Measurements from ENCODE around the gene RPS15A.
"Not testable (repeated sequence)": the region's sequence is repeated elsewhere in the genome, so short reads cannot be mapped to it uniquely, and the experiment has no call there.

Gene RPS15A

DNA sequence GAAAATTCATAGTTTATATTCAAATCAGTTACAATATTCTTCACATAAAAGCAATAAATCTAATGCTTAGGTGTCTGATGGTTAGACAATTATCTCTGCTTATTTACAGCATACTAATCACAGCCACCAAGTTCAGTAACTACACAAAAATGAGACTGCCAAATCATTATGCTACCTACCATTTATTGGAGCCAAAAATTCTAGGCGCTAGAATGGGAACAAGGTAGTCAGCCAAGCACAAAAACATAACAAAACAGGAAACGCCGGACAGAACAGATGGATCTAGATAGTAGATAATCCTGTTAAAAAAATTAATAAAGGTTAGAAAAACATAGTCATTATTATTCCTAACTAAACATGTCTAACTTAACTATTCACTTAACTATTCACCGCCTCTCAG is 7.6 kb upstream of the RPS15A start:
- DNase-seq (ENCODE audit: low read depth, low spot score), result no peak

DNA sequence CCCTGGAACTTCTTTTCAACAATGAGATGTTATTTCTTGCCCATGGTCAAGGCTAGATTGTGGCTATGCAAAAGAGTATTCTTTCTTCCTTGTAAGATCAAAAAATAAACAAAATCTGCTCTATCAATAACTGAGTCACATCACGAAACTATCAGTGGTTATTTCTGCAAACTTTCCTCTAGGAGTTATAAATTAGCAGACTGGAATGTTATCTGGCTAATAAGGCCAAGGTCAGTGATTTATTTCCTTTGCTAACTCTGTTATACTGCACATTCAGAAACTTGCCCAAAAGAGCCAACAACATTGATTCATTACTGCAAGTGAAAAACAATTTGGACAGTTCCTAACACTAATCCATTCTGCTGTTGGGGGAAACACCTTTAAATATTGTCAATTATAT is 6.2 kb upstream of the RPS15A start:
- DNase-seq (ENCODE audit: low read depth, low spot score), result no peak

DNA sequence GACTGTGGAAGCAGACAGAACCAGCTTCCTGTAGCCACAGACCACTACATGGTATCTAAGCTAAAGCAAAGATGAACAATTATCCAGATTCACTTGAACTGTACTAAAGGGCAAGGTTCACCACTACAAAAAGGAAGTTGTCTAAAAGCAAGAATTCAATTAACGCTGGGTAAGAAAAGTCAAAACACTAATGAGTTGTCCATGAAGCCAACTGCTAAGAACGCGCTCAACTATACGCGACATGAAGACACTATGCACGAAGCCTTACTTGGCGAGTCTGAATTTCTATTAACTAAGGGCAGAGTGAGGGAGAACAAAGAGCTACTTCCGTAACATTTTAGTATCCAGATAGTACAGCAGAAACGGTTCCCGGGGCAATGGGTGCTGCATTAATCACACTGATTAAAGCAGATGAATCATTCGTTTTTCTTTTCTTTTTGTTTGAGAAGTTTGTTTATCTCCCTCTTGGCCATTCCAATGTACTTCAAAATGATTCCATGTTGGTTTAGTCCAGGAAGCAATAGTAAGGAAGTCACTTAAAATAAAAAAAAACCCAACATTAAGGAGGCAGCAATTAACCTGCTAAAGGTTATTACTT is 2.8 kb upstream of the RPS15A start:
- DNase-seq (ENCODE audit: low read depth, low spot score), result no peak

DNA sequence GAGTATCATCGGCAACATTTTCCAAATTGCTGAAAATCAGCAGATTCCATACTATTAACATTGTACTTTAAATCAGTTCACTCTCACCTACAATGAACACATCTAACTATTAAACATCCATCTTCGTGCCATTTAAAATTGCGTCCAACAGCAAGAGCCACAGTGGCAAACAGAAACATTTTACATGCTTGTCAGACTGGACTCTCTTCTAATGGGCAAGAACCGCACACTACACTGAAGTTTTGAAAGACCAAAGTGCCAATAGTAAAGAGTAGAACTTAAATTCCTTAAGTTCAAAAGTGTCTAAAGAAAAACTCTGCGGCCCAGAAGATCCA is 652 bp downstream of the RPS15A start:
- DNase-seq (ENCODE audit: low read depth, low spot score), result no peak

DNA sequence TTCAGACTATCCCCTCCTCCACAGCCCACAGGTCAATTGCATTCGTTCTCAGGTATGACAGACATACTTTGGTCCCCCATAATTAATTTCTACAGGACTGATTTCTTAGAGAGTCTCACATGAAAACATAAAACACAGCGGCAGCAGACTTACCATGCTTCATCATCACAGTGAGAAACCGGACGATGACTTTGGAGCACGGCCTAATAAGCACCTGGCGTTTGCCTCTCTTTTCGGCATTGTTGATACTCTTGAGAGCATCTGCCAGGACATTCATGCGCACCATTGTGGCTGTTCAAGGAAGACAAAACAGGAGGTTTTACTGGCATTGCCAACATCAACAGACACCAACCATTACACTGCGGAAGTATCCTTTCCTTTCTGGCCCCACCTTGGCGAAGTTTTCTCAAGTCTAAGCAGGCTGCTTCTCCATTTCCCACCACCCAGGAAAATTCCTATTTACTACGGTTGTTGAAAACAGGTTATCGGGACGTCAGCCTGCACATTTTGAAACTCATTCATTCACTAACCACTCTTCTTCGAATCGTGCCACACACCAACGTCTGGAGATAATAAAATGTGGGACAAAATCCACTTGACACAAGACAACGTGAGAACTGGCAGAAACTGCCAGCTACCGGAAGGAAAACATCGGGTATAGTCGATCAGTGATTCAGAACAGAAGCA is 1.2 kb downstream of the RPS15A start:
- DNase-seq (ENCODE audit: low read depth, low spot score), result no peak

DNA sequence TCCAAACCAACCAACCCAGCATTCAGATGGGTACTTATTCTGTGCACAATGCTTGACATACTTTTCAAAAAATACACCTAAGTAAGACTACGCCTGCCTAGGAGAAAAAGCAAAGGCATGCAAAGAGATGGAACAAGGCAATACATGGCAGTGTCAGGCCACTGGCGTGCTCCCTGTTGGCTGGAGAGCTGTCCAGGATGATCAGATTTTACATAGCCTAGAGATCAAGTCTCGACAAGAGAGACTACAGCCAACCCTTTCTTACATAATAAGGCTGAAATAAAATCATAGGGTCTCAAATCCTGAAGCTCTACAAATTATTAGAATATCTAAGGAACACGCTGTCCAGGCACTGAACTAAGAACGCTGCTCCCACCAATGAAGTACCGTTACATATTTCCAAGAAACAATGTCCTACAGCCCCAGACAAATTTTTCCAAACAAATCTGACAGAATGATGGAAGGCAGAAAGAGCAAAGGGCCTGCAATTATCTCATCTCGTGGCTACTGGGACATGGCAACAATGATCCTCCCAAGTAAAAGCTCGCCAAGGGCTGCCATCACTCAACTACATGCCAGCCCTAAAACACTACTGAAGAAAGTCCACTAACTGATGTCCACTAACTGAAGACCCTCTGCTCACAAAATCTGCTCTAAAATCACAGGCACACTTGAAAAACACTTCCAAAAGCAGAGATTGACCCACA is 5.1 kb downstream of the RPS15A start:
- DNase-seq (ENCODE audit: low read depth, low spot score), result no peak

DNA sequence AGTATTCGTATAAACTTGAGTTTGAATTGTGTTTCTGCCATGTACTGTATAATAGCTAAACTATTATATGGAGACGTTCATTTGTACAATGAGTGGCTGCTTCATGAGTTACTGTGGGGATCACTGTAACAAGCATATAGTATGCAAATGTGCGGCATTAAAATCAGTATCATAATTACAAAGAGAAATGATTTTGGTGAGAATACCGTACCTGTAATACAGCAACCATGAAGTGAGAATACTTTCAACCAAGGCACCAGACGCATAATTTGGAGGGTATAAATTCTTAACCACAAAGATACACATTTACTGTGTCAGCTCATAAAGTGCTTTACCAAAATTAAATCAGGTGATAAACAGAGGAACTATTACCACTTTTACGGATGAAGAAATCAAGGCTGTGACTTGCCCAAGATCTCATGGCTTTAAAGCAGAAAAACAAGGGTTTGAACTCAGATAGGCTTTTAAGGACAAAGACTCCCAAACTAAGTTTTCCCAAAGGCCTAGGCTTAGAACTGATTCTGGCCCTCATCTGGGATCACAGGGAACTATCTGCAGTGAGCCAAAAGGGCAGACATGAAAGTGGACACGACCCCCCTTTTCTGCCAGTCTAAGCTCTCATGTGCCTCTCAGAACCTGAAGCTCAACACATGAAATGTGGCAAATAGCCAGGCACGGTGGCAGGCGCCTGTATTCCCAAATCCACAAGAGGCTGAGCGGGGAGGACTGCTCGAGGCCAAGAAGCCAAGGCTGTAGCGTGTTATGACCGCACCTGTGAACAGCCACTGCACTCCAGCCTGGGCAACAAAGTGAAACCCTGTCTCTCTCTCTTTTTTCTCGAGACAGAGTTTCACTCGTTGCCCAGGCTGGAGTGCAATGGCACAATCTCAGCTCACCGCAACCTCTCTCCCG is 6.4 kb downstream of the RPS15A start:
- no peak for DNase-seq (ENCODE audit: low read depth, low spot score)

DNA sequence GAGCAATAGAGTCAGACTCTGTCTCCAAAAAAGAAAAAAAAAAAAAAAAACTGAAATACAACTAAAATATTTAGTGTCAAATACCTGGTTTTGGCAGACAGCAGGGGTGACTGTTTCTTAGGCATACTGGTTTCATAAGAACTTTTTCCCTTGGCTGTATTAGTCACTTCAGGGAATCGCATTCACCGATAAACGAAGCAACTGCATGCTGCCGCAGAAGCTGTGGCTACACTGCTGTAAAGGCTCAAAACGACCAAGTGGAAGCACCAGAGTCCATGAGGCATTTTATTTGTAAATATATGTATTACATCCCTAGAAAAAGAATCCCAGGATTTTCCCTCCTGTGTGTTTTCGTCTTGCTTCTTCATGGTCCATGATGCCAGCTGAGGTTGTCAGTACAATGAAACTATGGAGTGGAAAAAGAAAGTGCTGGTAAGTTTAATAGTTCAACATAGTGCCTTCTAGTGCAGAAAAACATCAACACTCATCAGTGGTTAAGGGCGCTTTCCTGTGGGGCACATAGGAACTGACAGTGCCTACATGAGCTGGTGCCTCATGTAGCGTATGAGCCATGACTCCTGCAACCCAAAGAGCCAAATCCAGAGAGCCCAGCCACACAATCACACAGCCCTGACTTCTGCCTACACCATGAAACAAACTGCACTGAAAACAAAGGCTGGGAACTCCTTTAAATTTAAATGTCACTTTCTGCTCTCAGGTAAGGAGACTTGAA is 7.3 kb downstream of the RPS15A start:
- DNase-seq (ENCODE audit: low read depth, low spot score), result no peak

DNA sequence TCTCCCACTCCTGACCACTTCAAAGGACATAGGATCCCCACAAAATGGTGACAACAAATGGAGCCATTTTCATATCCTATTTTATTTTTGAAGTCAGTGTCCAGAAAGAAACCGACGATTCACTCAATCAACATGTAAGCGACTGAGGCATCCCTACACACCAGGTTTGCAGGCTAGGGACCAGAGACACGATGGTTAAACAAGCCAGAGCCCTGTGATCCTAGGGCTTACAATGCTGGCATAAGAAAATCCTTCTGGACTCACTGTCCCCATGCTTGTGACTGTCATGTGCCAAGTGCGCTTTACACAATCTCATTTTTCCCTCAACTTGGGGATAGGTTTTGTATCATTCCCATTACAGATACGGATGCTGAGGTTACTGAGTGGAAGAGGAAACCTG is 8.9 kb downstream of the RPS15A start:
- DNase-seq (ENCODE audit: low read depth, low spot score), result not testable (repeated sequence)

DNA sequence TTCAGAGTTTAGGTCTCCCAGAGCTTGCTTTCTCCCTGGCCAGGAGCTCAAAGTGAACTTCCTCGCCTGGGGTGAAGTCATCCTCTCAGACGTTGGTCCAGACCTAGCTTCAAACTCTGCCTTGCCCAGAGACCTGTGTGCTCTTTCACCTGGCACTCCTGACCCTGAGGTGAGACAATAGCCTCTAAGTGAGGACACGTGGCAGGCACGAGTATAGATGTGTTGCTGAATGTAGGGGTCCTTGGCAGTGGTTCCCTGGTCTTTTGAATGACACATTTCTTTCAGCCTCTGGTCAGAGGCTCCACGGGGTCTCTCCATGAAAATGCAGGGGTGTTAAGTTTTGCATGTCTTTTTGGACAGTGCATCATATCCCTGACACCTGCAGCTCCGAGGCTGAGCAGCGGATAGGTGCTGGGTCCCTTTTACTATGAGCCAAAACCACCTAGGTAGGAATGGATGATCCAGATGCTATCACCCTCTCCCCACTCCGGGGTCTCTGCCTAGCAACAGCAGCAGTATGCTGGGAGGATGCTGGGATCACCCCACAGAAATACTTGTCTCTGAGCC is 9.6 kb downstream of the RPS15A start:
- DNase-seq (ENCODE audit: low read depth, low spot score), result not testable (repeated sequence)

DNA sequence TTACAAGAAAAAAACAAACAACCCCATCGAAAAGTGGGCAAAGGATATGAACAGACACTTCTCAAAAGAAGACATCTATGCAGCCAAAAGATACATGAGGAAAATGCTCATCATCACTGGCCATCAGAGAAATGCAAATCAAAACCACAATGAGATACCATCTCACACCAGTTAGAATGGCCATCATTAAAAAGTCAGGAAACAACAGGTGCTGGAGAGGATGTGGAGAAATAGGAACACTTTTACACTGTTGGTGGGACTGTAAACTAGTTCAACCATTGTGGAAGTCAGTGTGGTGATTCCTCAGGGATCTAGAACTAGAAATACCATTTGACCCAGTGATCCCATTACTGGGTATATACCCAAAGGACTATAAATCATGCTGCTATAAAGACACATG is 12.5 kb downstream of the RPS15A start:
- not testable (repeated sequence) for DNase-seq (ENCODE audit: low read depth, low spot score)

DNA sequence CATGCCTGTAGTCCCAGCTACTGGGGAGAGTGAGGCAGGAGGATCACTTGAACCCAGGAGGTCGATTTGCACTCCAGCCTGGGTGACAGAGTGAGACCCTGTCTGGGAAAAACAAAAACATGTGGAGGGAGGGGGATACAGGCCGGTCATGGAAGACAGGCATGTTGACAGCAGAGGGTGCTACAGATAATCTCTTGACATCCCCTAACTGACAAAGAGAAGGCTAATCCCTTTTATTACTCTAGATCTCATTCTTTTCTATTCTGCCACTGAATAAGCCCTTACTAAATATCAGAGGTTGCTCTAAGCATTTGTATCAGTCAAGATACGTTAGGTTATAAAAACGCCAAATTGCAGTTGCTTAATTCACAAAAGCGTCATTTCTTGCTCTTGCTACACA is 13.8 kb downstream of the RPS15A start:
- DNase-seq (ENCODE audit: low read depth, low spot score), result not testable (repeated sequence)

DNA sequence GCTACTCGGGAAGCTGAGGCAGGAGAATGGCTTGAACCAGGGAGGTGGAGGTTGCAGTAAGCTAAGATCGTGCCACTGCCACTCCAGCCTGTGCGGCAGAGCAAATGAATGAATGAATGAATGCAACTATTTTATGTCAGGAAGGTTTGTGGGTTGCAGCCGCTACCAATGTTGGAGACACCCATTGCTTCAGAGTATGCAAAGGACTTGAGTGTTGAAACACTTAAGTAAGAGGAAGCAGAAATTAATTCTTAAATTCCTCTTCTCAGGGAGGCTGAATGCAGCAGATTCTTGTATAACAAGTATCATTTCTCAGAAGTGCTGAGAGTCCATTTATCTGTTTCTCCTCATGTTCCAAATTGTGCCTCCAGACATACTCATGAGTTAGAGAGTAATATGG is 15.5 kb downstream of the RPS15A start:
- DNase-seq (ENCODE audit: low read depth, low spot score), result not testable (repeated sequence)

DNA sequence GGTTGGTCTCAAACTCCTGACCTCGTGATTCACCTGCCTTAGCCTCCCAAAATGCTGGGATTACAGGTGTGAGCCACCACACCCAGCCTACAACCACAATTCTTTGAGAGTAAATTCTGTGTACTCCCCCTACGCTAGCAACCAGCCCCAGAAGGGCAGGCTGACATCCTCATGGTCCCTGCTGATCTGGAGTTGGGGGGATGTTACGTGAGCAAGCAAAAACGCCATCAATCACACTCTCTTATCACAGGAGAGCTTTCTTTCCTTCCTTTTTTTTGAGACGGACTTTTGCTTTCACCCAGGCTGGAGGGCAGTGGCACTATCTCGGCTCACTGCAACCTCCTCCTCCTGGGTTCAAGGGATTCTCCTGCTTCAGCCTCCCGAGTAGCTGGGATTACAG is 18.0 kb downstream of the RPS15A start:
- not testable (repeated sequence) for DNase-seq (ENCODE audit: low read depth, low spot score)

DNA sequence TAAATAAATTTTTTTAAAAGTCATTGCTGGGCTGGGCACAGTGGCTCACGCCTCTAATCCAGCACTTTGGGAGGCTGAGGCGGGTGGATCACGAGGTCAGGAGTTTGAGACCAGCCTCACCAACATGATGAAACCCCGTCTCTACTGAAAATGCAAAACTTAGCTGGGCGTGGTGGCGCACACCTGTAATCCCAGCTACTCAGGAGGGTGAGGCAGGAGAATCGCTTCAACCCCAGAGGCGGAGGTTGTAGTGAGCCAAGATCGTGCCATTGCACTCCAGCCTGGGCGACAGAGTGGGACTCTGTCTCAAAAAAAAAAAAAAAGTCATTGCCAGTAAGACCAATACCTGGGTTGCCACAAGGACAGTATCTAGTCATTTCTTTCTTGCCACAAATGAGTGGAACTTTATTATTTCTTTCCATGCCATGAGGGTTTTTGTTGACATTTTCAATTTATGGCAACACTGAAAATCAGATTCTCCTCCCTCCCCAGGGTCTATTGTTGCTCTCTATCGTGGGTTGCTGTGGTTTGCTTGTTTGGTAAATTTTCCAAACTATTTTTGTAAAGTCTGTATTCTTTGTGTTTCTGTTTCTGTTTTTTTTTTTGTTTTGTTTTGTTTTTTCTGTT is 19.7 kb downstream of the RPS15A start:
- not testable (repeated sequence) for DNase-seq (ENCODE audit: low read depth, low spot score)

DNA sequence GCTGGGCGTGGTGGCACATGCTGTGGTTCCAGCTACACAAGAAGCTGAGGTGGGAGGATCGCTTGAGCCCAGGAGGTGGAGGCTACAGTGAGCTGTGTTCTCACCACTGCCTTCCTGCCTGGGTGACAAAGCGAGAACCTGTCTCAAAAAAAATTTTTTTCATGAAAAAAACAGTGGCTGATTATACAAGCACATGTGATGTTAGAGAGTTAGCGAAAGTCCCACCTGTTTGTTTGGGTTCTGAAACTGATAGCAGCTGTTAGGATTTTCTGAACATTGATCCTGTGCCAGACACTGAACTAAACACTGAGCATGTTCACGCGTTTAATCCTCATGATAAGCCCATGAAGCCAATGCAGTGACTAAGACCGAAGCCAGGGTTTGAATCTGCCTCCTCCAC is 22.9 kb downstream of the RPS15A start:
- DNase-seq (ENCODE audit: low read depth, low spot score), result not testable (repeated sequence)

DNA sequence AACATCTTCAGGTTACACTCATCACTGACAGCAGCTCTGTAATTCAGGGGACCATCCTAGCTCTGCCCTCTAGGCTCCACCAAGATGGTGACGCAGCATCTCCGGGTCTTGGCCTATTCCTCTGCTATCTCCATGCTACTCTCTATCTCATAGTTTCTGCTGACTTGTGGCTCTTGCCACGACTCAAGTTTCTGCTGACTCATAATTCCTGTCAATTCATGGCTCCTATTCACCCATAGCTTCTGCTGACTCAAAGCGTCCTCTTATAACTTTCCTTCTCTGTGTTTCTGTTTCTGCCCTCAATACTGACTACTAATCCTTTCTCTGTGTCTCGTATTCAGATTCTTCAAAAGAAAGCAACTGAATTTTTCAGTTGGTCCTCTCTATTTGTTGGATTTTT is 27.4 kb downstream of the RPS15A start:
- not testable (repeated sequence) for DNase-seq (ENCODE audit: low read depth, low spot score)

DNA sequence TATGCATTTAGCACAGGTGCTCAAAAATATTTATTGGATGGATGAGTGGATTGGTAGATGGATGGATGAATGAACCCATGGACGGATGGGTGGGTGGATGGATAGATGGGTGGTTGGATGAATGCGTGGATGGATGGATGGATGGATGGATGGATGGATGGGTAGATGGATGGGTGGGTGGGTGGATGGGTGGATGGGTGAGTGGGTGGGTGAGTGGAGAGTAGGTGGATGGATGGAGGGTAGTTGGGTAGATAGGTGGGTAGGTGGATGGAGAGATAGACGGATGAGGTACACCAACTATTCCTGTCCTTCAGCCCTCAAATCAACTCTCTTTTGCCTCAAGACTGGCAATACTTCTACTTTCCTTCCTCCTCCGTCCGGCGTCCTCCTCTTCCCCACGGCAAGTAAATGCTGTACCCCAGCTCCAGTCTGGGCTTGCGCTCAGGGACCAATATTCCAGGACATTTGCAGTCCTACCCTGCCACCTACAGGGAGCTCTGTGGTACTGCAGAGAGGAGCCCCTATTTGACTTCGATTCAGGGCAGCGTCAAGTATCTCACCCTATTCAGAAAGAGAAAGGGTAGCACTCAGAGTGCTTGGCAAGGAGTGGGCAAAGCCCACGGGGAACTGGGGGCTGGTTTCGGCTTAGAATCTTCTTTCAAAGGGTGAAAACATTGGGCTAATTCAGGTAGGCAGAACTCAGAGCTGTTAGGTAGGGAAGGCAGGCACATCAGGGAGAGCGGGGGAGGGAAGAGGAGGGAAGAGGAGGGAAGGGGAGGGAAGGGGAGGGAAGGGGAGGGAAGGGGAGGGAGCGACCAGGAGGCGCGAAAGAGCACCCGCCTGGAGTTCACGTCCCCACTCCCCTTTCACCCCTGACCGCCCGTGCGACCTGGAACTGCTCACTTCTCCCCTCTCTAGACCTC is 30.3 kb downstream of the RPS15A start:
- not testable (repeated sequence) for DNase-seq (ENCODE audit: low read depth, low spot score)

DNA sequence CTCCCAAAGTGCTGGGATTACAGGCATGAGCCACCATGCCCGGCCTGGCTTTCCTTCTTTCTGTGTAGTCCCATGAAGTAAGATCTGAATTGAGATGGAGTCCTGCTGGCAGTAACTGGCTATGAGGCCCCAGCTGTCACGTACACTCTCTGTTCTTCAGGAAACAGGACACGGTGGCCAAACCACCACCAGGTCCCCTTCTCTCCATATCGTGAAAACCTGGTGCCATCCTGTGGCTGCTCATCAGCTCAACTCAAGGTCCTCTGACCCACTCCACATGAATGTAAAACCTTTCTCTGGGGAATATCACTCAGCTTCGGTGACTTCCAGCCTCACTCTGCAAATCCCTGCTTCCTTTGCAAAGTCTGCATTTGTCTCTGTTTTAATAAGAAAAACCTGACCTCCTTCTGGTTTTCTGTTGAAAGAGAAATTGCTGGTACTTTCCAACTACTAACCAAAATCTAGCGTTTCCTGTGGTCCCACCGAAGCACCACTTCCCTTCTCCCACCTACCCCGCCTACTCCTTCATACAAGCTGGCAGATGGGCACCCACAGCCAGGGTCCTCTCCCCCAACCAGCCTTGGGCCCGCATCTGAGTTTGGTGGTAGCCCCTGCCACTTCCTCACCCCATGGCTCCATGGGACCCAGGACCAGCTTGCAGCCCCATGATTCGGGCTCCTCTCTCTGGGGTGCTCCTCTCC is 32.0 kb downstream of the RPS15A start:
- not testable (repeated sequence) for DNase-seq (ENCODE audit: low read depth, low spot score)
